ENCODE measurements around the gene ELF3.
A peak's percentile ranks its signal among the peaks of the same experiment; 100 is the strongest.
"Not testable (repeated sequence)": the region's sequence is repeated elsewhere in the genome, so short reads cannot be mapped to it uniquely, and the experiment has no call there.

The ELF3 gene

GRCh38 chr1:202009326-202010179 is 834 bp upstream of the ELF3 start:
- peak; percentile 59 for DNase-seq

DNA sequence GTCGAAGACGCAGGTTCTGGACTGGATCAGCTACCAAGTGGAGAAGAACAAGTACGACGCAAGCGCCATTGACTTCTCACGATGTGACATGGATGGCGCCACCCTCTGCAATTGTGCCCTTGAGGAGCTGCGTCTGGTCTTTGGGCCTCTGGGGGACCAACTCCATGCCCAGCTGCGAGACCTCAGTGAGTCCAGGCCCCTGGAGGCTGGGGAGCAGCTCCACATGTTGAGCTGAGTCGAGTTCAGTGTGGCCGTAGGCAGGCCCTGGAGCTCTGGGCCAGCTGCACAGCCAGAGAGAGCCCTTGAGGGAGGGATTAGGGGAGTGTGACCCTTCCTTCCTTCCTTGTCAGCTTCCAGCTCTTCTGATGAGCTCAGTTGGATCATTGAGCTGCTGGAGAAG is 1.6 kb downstream of the ELF3 start:
- DNase-seq: no peak

GRCh38 chr1:202012544-202013478 is 2.4 kb downstream of the ELF3 start:
- DNase-seq: no peak

GRCh38 chr1:202013603-202014002 is 3.2 kb downstream of the ELF3 start:
- DNase-seq: no peak

DNA sequence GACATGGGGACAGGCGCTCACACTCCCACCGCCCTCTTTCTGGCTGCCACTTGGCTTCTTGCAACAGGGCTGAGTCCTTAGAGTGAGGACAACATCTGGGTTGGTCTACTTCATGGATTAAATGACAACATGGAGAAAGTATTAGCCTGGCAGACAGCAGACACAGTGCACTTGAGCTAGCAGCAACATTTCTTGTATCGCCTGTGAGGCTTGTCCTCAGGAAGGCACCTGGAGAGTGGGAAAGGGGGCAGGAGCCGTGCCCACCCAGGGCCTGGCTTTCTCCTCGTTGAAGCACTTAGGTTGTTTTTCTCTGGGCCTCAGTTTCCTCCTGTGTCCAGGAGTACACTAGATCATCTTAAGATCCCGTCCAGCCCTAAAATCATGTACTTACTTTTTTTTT is 3.7 kb downstream of the ELF3 start:
- DNase-seq: no peak

DNA sequence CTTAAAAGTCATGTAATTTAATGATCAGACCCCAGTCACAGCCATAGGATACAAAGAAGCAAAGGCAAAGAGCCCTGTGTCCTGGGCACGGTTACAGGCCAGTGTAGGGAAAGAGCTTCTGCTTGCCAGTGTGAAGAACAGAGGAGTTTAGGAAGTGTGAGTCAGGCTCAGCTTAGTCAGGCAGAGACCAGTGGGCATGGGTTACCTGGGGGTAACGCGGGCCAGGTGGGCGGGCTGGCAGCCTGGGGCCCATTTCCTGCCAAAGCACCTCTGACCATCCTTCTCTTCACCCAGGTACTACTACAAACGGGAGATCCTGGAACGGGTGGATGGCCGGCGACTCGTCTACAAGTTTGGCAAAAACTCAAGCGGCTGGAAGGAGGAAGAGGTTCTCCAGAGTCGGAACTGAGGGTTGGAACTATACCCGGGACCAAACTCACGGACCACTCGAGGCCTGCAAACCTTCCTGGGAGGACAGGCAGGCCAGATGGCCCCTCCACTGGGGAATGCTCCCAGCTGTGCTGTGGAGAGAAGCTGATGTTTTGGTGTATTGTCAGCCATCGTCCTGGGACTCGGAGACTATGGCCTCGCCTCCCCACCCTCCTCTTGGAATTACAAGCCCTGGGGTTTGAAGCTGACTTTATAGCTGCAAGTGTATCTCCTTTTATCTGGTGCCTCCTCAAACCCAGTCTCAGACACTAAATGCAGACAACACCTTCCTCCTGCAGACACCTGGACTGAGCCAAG is 4.7 kb downstream of the ELF3 start:
- DNase-seq: no peak

GRCh38 chr1:202015662-202015937 is 5.2 kb downstream of the ELF3 start:
- DNase-seq: no peak

DNA sequence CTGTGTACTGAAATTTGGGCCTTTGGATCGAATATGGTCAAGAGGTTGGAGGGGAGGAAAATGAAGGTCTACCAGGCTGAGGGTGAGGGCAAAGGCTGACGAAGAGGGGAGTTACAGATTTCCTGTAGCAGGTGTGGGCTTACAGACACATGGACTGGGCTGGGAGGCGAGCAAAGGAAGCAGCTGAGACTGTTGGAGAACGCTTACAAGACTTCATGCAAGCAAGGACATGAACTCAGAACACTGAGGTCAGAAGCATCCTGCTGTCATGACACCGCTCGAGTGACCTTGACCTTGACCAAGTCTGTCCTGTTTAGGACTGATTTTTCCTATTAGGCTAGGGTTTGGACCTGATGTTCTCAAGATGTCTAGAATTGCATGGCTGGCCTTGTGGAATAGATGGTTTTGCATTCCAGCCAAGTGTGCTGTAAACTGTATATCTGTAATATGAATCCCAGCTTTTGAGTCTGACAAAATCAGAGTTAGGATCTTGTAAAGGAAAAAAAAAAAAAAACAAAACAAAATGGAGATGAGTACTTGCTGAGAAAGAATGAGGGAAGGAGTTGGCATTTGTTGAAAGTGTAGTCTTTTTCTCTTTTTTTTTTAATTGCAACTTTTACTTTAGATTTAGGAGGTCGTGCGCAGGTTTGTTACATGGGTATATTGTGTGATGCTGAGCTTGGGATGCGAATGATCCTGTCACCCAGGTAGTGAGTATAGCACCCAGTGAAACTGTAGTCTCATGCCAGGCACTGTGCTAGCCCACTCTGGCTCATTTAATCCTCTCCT is 5.8 kb downstream of the ELF3 start:
- DNase-seq: no peak

DNA sequence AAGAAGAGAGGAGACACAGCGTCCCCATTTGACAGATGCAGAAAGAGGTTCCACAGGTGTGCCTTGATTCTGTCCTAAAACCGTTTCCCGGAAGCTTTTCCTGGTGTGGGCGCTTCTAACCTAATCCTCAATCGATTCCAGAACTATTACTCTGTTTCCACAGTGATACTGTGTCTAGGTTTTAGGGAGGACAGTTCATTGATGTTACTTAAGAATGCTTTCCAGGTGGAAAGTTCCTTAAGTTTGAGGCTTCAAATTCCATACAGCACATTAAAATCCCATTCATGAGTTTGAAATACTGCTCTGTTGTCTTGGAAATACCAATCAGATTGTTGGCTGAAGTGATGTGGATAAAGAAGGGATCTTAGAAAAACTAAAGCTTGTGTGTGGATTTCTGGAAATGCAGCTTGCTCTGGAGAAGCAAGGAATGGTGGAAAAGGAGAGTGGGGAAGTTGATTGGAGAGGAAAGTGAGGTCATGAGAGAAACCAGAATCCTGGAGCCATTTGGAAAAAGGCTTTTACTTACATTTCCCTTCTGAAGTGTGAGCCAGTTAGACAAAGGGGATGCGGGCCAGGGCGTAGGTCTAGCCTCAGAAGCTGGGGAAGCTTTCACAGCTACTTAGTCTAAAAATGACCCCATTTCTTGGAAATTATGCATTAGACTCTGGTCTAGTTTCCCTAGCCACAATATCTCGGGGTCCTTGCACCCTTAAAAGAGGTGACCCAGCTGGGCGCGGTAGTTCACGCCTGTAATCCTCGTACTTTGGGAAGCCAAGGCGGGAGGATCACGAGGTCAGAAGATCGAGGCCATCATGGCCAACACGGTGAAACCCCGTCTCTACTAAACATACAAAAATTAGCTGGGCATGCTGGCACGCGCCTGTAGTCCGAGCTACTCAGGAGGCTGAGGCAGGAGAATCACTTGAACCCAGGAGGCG is 6.7 kb downstream of the ELF3 start:
- no peak for DNase-seq

DNA sequence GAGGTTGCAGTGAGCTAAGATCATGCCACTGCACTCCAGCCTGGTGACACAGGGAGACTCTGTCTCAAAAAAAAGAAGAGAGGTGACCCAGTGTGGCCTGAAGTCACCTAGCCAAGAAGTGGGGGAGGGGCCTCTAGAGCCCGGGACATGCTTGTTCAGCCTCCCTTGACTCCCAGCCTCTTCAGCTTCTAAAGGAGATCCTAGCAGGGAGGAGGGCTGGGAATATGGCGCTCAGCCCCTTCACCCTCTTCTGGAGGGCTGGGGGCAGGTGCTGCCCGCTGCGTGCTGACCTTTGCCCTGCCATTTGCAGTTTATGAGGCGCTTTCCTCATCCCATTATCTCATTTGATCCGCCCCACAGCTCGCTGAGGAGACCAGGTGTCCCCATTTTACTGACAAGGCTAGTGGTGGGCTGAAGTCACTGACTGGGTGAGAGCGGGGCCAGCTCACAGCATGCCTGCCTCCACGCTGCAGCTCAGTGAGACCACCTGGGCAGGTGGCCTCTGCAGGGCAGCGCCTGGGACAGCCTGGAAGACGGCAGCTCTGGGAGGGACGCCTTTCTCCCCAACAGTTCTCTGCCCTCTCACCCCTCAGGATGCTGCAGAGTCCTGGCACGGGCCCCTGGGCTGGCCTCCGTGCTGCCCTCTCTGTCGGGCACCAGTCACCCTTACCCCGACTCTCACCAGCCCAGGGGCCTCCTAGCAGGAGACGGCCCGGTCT is 7.5 kb downstream of the ELF3 start:
- no peak for DNase-seq

- no peak for DNase-seq
Observed at GRCh38 chr1:202018468-202019234, 8.3 kb downstream of the ELF3 start.

DNA sequence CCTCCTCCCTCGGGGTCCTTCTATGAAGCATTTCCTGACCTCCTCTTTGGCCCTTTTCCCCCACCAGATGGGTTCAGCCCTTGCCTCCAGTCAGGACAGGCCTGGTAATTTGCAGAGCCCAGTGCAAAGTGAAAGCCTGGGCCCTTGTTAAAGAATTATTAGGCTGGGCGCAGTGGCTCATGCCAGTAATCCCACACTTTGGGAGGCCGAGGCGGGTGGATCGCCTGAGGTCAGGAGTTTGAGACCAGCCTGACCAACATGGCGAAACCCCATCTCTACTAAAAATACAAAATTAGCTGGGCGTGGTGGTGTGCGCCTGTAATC is 8.8 kb downstream of the ELF3 start:
- DNase-seq: not testable (repeated sequence)

GRCh38 chr1:202023001-202023433 is 12.6 kb downstream of the ELF3 start:
- DNase-seq: no peak

GRCh38 chr1:202029171-202029665 is 18.8 kb downstream of the ELF3 start:
- DNase-seq: peak; percentile 4

GRCh38 chr1:202029727-202030126 is 19.3 kb downstream of the ELF3 start:
- no peak for DNase-seq

DNA sequence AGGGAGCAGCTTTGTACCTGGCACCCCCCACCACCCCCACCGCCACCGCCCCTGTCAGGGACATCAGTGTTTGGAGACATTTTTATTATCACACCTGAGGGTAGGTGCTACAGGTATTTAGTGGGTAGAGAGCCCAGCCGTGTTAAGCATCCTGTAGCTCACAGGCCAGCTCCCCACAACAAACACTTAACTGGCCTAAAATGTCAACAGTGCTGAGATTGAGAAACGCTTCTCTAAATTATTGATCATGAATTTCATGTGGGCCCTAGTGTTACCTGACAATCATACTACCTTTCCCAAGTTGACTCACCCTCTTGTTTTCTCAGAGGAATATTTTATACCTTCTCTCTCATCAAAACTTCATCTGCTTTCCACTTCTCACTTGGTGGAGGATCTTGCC is 21.4 kb downstream of the ELF3 start:
- DNase-seq: no peak

GRCh38 chr1:202034149-202034682 is 23.8 kb downstream of the ELF3 start:
- DNase-seq: no peak

GRCh38 chr1:202034683-202035462 is 24.5 kb downstream of the ELF3 start:
- DNase-seq: no peak

Data from inflammatory macrophage treated with lipopolysaccharide for 4 hours (primary cell).